Measurements from ENCODE around the gene C12orf56.

GRCh38 chr12:64320611-64321010 lies 69.9 kb downstream of the C12orf56 start:
- TF ChIP-seq POLR2A (IDR thresholded peaks at IDR 0.05): no peak
- TF ChIP-seq CTCF (IDR thresholded peaks at IDR 0.05): no peak
